Measurements from ENCODE around the gene MSLN.

MSLN gene

GRCh38 chr16:735982-736453, 24.5 kb upstream of the MSLN start:
- H3F3A ChIP-seq (ENCODE audit: low read depth): no peaks in the 10 kb centered on the region

GRCh38 chr16:736936-737481, 23.5 kb upstream of the MSLN start:
- H2AFZ ChIP-seq (ENCODE audit: low read length): no peak overlapping the region
- no peaks in the 10 kb centered on the region for H4K20me1 ChIP-seq (ENCODE audit: insufficient read depth, low read length, poor library complexity, severe bottlenecking)
- TF ChIP-seq CTCF (conservative IDR thresholded peaks at IDR 0.05; ENCODE audit: low read length) (no peak), EZH2phosphoT487 (IDR thresholded peaks at IDR 0.05; ENCODE audit: borderline replicate concordance) (no peak)
- H3K79me2 ChIP-seq (ENCODE audit: insufficient read depth, low read length): peaks cover 7% of the 10 kb centered on the region; the same call in 1 of the 2 replicates
- no peaks in the 10 kb centered on the region for H3K4me1 ChIP-seq (ENCODE audit: insufficient read depth, low read length, poor library complexity, severe bottlenecking)
- no peak overlapping the region for H3K4me3 ChIP-seq (ENCODE audit: low read length, poor library complexity, severe bottlenecking)
- H3K27me3 ChIP-seq (ENCODE audit: insufficient read depth, low read length, poor library complexity, severe bottlenecking): no peaks in the 10 kb centered on the region
- no peak overlapping the region for H3K4me2 ChIP-seq (ENCODE audit: low read depth, low read length, poor library complexity, severe bottlenecking)
- H3K9me3 ChIP-seq (ENCODE audit: insufficient read depth, low read depth, low read length): no peaks in the 10 kb centered on the region
- no peak overlapping the region for H3K9ac ChIP-seq (ENCODE audit: low read depth, low read length, poor library complexity, severe bottlenecking)
- H3K9me2 ChIP-seq (replicated peaks; ENCODE audit: low read depth, low read length): no peaks in the 10 kb centered on the region
- no peaks in the 10 kb centered on the region for H3K36me3 ChIP-seq (ENCODE audit: insufficient read depth, low read length)
- H3F3A ChIP-seq (ENCODE audit: low read depth): no peaks in the 10 kb centered on the region

More at GRCh38 chr16:735982-736453, 24.5 kb upstream of the MSLN start:
- Histone ChIP-seq H3K27me3 (ENCODE audit: insufficient read depth, low read length, poor library complexity, severe bottlenecking) (no peaks in the 10 kb centered on the region), H3K9me3 (ENCODE audit: insufficient read depth, low read depth, low read length) (no peaks in the 10 kb centered on the region), H3K4me2 (ENCODE audit: low read depth, low read length, poor library complexity, severe bottlenecking) (no peak overlapping the region), H3K79me2 (ENCODE audit: insufficient read depth, low read length) (peaks cover 7% of the 10 kb centered on the region; the same call in 1 of the 2 replicates), H2AFZ (ENCODE audit: low read length) (no peak overlapping the region), H3K9ac (ENCODE audit: low read depth, low read length, poor library complexity, severe bottlenecking) (no peak overlapping the region), H3K4me1 (ENCODE audit: insufficient read depth, low read length, poor library complexity, severe bottlenecking) (no peaks in the 10 kb centered on the region), H3K9me2 (replicated peaks; ENCODE audit: low read depth, low read length) (no peaks in the 10 kb centered on the region), H3K36me3 (ENCODE audit: insufficient read depth, low read length) (no peaks in the 10 kb centered on the region), H3K4me3 (ENCODE audit: low read length, poor library complexity, severe bottlenecking) (no peak overlapping the region), H4K20me1 (ENCODE audit: insufficient read depth, low read length, poor library complexity, severe bottlenecking) (no peaks in the 10 kb centered on the region)
- no peak for TF ChIP-seq CTCF (conservative IDR thresholded peaks at IDR 0.05; ENCODE audit: low read length)
- TF ChIP-seq EZH2phosphoT487 (IDR thresholded peaks at IDR 0.05; ENCODE audit: borderline replicate concordance): no peak

- H3K4me1 ChIP-seq (ENCODE audit: insufficient read depth, low read length, poor library complexity, severe bottlenecking): no peaks in the 10 kb centered on the region
- H3K27me3 ChIP-seq (ENCODE audit: insufficient read depth, low read length, poor library complexity, severe bottlenecking): no peaks in the 10 kb centered on the region
- peaks cover 7% of the 10 kb centered on the region; the same call in 1 of the 2 replicates for H3K79me2 ChIP-seq (ENCODE audit: insufficient read depth, low read length)
- TF ChIP-seq CTCF (conservative IDR thresholded peaks at IDR 0.05; ENCODE audit: low read length): no peak
- no peak for TF ChIP-seq EZH2phosphoT487 (IDR thresholded peaks at IDR 0.05; ENCODE audit: borderline replicate concordance)
- peak overlapping the region; percentile 82 for H3K9ac ChIP-seq (ENCODE audit: low read depth, low read length, poor library complexity, severe bottlenecking)
- no peaks in the 10 kb centered on the region for H3K9me3 ChIP-seq (ENCODE audit: insufficient read depth, low read depth, low read length)
- H2AFZ ChIP-seq (ENCODE audit: low read length): peak overlapping the region; percentile 83; the same call in 1 of the 2 replicates
- H3K4me2 ChIP-seq (ENCODE audit: low read depth, low read length, poor library complexity, severe bottlenecking): peak overlapping the region; percentile 73
- no peaks in the 10 kb centered on the region for H3K36me3 ChIP-seq (ENCODE audit: insufficient read depth, low read length)
- no peaks in the 10 kb centered on the region for H3F3A ChIP-seq (ENCODE audit: low read depth)
- no peaks in the 10 kb centered on the region for H4K20me1 ChIP-seq (ENCODE audit: insufficient read depth, low read length, poor library complexity, severe bottlenecking)
- H3K4me3 ChIP-seq (ENCODE audit: low read length, poor library complexity, severe bottlenecking): peak overlapping the region; percentile 82
- no peaks in the 10 kb centered on the region for H3K9me2 ChIP-seq (replicated peaks; ENCODE audit: low read depth, low read length)
Measured at GRCh38 chr16:739560-740458, 20.7 kb upstream of the MSLN start.

Data from Loucy (cell line).